GM18507 (cell line): ENCODE measurements around the gene CNTNAP2.
"Not testable (repeated sequence)": the region's sequence is repeated elsewhere in the genome, so short reads cannot be mapped to it uniquely, and the experiment has no call there.

Experiments used
- DNase-seq: peaks from one replicate; pipeline ENCODE4 v3.0.0; 2011; ENCODE audit warnings: low read depth; ENCODE audit not compliant: insufficient read length; ENCODE audit errors: extremely low spot score
- FAIRE-seq: peaks from 2 replicates; lab custom pipeline; 2011; peaks lifted over from hg19 to GRCh38; lab: Jason Lieb, UNC

The CNTNAP2 gene

DNA sequence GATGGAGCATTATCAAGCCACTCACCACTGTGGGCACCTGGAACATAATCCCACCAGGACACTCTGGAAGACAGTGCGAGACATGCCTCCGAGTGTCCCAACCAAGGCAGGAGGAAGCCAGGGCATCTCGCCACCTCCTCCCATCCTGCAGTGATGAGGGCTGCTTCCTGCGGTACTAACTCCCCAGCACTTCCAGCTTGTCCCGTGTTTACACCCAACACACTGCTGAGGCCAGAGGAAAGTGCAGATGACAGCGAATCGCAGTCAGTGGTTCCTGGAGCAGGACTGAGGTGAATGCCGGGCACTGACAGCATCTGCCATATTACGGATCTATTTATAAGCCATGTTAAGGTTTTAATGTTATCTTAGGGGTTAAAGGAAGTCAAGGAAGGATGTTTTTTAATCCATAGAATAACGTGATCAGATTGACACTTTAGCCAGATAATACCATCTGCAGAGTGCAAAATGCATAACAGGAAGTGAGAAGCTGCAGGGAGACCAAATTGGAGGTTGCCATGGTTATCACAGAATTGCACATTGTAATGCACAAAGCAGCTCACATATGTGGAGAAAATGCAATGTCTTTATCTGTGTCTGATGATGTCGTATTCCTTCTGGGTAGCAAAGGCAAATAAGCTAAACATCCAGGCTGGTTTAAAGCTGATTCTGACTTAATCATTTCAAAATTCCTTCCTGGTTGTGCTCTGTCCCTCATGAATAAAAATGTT, 2159.9 kb downstream of the CNTNAP2 start:
- no peak for FAIRE-seq
- no peak for DNase-seq

DNA sequence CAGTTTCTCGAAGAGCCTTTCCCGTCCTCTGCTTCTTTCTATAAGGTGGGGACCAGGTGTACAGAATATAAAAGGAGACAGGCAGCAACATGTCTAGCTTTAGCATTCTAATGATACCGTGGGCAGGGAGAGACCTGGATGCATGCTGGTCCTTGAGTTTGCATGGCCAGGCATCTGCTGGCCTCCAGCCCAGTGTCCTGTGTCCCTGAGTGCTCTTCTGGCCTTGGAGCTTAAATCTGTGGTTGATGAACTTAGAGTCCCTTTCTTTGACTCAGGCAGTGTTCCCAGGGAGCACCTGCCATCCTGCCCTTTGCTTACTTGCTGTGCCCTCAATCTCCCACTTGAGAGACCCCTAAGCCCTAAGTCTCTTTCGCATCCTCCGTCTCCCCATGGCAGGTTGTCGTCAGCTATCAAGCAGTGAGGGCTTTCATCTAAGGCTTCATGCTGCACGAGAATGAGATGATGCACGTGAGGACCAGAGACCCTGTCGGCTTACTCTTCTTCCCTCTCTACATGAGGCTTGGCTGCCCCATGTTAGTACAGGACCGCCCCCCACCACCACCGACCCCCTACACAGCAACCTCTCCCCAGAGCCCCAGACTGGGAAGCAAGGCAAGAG, 2160.6 kb downstream of the CNTNAP2 start:
- no peak for FAIRE-seq
- no peak for DNase-seq

DNA sequence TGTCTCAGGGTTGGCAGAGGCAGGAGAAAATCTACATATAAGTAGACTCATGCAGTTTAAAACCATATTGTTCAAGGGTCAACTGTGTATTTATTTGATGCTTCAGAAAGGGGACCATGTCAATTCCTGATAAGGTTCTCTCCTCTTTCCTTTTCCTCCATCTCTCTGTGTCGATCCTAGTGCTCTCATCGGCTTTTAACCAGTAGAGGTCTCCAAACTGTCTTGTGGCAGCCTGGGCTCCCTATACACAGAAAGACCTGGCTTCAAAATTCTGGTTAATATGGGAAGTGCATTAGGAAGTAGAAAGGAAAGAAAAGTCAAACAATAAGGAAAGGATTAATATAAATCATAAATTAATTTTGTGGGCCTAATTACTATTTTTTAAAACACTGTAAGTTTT, 2169.5 kb downstream of the CNTNAP2 start:
- DNase-seq = no peak
- FAIRE-seq = no peak

DNA sequence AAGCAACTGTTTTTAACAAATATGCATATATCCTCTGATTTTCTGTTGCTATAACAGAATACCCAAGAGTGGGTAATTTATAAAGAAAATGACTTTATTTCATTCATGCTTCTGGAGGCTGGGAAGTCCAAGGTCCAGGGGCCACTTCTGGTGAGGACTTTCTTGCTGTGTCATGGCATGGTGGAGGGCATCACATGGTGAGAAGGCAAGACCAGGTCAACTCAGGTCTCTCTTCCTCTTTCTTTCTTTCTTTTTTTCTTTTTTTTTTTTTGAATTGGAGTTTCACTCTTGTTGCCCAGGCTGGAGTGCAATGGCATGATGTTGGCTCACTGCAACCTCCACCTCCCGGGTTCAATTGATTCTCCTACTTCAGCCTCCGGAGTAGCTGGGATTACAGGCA, 2170.9 kb downstream of the CNTNAP2 start:
- FAIRE-seq (no peak), DNase-seq (no peak)

DNA sequence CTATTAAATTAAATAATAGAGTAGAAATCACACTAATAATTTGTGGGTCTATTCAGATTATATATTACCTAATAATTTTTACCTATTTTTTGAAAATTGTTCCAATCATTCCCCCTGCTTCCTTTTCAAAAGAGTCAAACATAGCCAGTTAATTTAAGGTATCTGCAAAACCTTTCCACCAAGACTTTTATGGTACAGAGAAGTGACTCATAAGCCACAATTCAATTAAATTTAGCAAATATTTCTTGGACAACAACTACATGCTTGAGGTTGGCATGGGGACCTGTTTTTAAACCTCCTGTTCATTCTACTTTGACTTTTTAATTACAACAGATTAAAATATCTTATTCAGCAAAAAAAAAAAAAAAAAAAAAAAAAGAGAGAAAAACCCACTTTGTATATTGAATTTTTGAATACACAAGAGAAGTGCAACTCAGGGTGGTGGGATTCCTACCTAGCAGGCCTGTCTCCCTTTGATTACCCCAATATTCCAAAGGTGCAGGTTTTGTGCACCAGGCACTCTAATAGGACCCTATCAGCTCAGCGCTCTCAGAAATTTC, 2172.1 kb downstream of the CNTNAP2 start:
- FAIRE-seq (no peak), DNase-seq (no peak)

DNA sequence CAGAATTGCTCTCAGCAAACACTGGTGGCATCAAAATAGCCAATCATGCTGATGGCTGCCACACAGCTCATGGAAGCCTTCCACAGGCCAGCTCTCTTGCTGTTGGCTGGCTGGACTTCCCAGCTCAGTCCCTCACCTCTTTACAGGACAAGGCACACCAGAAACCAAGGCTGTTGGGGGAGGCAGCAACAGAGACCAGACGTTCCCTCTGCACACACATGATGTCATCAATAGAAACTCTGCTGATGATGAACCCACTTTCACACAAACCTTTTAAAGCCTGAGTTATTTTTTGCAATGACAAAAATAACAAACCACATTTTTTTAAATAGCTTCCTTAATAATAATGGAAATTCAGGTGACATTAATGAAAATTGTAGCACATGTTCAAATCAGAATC, 2173.0 kb downstream of the CNTNAP2 start:
- DNase-seq (no peak), FAIRE-seq (no peak)

DNA sequence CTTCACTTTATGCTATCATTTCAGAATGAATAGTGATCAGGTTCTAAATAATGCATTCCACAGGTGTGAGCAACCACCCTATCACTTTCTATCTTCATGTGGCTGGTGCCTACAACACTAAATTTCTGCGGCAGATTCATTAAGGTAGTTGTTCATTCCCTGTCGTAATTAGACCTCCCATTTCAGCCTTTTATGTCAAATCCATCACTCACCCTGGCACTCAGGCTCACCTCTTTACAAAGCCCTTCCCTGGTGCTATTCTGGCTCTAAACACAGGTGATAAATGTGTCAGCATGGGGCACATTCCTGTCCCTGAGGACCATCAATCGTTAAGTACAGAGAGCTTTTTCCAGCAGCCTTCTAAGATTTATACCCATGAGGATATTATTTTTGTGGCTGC, 2173.9 kb downstream of the CNTNAP2 start:
- FAIRE-seq = no peak
- DNase-seq = no peak

DNA sequence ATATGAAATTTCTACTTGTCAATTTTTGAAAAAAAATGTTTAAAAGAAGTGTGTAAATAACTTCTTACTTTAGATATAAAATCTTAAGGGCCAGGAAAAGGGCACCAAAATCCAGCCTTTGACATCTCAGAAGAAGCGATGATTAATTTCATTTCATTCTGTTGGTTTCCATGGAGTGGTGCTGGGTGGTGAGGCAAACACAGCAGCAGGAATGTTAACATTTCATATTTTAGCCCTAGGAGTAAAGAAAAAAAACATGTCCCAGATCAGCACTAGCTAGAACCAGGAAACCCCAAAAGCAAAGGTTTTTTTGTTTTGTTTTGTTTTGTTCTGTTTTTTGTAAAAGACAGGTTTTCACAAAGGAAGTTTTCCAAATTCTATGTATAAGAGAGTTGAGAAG, 2175.2 kb downstream of the CNTNAP2 start:
- no peak for FAIRE-seq
- DNase-seq = no peak

DNA sequence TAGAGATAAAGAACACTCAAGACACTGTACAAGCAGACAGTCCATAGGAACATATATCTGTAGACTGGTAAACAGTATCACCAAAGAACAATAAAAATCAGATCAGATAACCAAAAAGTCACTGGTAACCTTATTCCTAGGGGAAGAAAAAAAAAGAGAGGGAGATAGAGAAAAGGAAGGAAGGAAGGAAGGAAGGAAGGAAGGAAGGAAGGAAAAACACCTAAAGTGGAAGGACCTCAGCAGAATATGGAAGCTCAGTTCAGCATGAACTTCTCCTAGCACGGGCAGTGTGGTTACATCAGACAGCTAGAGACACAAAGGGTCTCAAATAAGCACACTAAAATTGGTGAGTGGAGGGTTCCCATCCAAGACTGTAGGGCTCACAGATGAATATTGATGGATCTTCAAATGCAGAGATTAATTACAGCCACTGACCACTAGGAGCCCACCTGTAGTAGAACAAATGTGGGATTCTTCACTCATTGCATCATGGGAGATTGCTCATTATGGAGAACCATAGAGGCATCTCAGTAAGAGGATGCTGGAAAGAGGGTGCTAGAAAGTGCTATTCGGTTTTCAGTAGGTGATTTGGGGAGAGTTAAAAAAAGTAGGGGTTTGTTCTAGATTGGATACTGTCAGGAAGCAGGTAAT, 2180.5 kb downstream of the CNTNAP2 start:
- FAIRE-seq = no peak
- no peak for DNase-seq

DNA sequence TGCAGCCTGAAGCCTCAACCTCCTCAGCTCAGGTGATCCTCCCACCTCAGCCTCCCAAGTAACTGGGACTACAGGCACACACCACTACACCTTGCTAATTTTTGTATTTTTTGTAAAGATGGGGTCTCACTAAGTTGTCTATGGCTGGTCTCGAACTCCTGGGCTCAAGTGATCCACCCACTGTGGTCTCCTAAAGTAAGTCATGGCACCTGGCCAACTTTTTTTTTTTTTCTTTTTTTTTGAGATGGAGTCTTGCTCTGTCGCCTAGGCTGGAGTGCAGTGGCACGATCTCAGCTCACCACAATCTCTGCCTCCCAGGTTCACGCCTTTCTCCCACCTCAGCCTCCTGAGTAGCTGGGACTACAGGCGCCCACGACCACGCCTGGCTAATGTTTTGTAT, 2182.2 kb downstream of the CNTNAP2 start:
- FAIRE-seq, DNase-seq: not testable (repeated sequence)

DNA sequence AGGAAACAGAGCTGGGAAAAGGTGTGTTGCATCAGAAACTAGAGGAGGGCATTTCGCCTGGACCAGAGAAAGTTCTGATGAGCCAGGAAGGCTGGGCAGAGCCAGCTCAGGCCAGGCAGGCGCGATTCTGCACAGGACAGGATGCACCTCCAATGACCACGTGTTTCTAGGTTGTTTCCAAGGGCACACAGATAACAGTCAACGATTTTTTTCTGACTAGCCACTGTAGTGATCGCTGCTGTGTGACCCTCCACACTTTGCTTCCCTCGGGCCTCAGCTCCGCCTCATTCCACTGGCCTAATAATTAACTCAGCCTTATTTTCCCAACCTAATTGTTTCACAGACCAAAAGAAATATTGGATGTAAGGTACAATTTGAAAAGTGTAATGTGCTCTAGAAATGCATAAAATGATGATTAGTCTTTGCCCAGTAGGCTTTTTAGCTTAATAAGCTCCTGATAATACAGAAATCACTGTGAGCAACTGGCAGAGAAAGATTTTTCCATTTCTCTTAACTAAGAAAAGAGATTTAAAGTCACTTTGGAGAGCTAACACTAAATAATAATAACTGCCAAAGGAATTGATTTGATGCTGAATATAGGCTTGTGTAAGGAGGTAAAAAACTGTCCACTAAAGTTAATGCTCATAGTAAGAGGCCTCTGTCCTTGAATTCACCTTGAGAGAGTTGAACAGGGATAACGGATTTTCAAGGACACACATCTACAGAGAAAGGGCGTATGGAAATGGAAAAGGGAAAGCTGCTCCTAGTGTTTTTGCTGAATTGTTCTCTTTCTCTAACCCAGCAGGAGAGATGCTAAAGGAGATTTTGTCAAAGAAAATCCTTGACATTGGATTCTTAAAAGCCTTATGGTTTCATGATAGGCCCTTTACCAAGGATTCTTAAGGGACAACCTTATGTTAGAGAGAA, 2183.0 kb downstream of the CNTNAP2 start:
- DNase-seq = no peak

DNA sequence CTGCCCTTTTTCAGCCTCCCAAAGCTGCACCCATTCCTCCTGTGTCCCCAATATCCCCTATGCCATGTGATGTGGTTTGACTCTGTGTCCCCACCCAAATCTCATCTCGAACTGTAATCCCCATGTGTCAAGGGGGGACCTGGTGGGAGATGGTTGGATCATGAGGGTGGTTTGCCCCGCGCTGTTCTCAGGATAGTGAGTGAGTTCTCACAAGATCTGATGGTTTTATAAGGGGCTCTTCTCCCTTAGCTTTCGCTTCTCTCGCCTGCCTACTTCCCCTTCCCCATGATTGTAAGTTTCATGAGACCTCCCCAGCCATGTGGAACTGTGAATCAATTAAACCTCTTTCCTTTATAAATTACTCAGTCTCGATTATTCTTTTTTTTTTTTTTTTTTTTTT, 2185.8 kb downstream of the CNTNAP2 start:
- FAIRE-seq = not testable (repeated sequence)

More for the DNA sequence above, 2183.0 kb downstream of the CNTNAP2 start:
- no peak for FAIRE-seq

DNA sequence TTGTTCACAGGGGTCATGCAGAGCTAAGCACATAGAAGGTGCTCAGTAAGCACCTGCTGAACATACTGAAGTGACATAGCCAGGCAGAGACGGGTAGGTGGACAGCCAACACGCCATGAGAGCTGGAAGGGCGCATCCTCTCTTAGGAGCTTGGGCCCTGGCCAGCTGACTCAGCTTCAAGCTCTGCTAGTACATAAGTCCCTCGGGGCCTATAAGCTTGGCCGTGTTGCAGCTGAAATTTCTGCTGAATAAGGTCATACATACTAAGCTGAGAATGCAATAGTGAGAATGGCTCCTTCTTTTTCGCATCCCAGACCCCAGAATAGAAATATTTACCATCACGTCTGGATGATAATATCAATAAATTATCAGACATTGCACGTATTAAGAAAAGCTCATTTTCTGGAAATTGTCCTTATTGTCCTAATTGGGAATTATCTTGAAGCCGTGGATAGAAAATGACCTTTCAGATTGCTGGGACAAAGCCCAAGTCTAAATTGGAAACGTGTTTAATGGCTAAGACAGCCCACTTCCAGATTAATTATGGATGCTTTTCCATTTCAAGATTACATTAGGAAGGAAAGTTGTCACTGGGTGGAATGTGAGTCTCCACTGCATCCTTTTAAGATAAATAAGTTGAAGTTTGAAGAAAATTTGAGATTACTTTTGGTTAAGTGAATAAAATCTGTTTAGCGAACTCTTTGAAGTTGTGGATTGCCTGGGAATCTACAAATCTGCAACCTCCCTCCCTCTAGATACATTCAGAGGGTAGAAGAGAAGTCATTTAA, 2186.9 kb downstream of the CNTNAP2 start:
- FAIRE-seq (no peak), DNase-seq (no peak)

More for the DNA sequence above, 2185.8 kb downstream of the CNTNAP2 start:
- not testable (repeated sequence) for DNase-seq

DNA sequence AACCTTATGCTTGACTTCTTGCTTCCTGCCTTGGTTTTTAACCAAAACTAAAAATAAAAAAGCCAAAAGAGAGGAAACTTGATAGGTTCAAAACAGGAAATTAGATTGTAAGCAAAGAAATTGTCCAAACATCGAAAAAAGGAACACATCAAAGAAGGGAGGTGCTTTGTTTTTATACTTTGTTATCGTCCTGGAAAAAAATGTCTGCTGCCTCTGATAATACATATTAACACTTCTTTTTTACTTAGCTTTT, 2187.4 kb downstream of the CNTNAP2 start:
- DNase-seq (no peak), FAIRE-seq (no peak)

DNA sequence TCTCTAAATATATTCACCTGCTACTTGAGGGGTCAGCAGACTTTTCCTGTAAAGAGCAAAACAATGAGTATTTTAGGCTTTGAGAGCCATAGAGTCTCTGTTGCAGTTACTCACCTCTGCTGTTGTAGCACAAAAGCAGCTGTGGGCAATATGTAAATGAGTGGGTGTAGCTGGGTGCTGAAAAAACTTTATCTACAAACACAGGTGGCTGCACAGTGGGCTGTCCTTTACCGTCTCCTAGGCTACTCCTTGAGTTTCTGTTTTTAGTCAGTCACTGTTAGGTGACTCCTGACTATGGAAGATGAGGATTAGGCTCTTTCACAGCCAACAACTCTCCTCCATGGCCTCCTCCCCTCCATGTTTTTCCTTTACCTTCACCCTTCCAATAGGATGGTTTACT, 2187.9 kb downstream of the CNTNAP2 start:
- DNase-seq (no peak), FAIRE-seq (no peak)

DNA sequence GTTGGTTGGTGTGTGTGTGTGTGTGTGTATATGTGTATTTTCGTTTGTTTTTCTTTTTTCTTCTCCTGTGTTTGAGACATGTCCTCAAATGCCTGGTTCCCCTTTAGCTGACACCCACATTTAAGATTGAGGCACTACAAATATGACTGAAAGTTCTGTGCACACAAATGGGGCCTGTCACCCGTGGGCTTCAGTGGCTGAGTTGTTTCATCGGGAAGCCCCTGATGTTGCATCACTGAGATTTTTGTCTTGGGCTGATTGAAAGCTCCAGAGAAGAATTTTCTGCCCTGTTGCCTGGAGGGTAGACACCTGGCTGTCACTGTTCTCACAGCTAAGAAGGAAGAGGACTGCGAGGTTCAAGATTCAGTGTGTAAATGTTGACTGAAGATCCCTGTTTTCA, 2190.2 kb downstream of the CNTNAP2 start:
- no peak for DNase-seq
- no peak for FAIRE-seq

DNA sequence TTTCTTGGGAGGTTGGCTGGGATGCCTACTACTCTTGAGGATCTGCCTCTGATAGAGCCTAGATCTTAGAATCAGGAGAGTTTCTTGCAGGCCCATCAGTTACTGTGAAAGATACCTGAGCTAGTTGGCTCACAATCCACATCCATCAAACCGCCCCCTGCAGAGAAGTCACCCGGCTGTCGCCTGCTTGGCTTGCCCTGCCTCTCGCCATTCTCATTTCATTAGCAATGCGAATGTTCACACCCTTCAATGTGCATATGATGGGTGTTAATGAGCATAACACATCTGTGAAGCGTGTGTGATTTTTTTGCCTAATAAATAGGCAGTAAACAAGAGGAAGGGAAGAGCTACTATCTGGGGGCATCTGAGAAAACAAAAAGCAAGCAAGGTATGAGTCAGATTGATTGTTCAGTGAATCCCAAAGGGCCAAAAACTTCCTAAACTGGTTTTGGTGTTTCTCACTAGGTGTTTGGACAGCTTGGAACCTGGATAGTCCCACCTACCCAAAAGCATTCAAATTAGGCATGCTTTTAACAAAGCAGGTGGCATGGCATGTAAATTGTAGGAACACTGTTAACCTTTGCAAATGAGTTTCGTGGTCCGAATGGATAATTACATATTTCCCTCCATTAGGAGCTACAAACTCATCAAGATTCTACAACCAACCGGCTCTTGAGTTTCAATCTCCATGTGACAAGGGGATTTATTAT, 2201.7 kb downstream of the CNTNAP2 start:
- FAIRE-seq (no peak), DNase-seq (no peak)

DNA sequence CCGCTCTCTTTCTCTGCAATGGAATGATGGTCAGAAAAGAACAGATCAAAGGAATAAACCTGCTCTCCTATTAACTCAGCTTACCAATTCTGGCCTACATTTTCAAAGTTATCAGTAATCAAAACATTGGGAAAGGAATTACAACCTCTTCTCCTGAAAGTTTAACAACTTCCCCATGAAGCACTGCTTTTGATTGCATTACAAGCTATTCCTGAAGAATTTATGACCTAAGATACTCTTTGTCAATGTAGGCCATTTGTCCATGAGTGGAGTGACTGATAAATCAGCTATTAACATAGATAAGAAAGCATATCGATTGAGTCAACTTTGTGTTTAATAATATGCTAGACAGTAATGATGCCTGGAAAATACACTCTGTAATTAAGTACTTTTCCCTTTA, 2202.2 kb downstream of the CNTNAP2 start:
- DNase-seq (no peak), FAIRE-seq (no peak)
